SKM-1 (cell line): ENCODE data around the gene DNTTIP2.
"Not testable (repeated sequence)": the region's sequence is repeated elsewhere in the genome, so short reads cannot be mapped to it uniquely, and the experiment has no call there.

ENCODE experiments used
- DNase-seq: peaks from one replicate; lab custom pipeline; 2025; ENCODE audit not compliant: unreplicated experiment; lab: John Stamatoyannopoulos, UW

Gene DNTTIP2

GRCh38 chr1:93878889-93879586 is at the start of gene DNTTIP2:
TSS of gene DNTTIP2 (minus strand) at chr1:93879206. CDS start at chr1:93879148, 58 bp downstream.
- peak; percentile 77 for DNase-seq

- no peak for DNase-seq
Observed at GRCh38 chr1:93925206-93925605, 46.2 kb upstream of the DNTTIP2 start.

- DNase-seq: no peak
Observed at GRCh38 chr1:93919780-93920179, 40.8 kb upstream of the DNTTIP2 start.

- DNase-seq: no peak
Observed at GRCh38 chr1:93917302-93917701, 38.3 kb upstream of the DNTTIP2 start.

- DNase-seq: not testable (repeated sequence)
Observed at GRCh38 chr1:93910880-93911279, 31.9 kb upstream of the DNTTIP2 start.

GRCh38 chr1:93910305-93910704 is 31.3 kb upstream of the DNTTIP2 start:
- no peak for DNase-seq

GRCh38 chr1:93909146-93910050 is 30.4 kb upstream of the DNTTIP2 start, which contains the start of gene GCLM:
TSS of gene GCLM (minus strand) at chr1:93909430. CDS start at chr1:93909163, 267 bp downstream.
- DNase-seq: peak; percentile 85

- DNase-seq: no peak
Observed at GRCh38 chr1:93908394-93909145, 29.6 kb upstream of the DNTTIP2 start.

GRCh38 chr1:93907718-93908117 is 28.7 kb upstream of the DNTTIP2 start:
- no peak for DNase-seq

GRCh38 chr1:93906480-93906879 is 27.5 kb upstream of the DNTTIP2 start:
- DNase-seq: no peak

GRCh38 chr1:93905734-93906133 is 26.7 kb upstream of the DNTTIP2 start:
- no peak for DNase-seq

- no peak for DNase-seq
Observed at GRCh38 chr1:93905051-93905450, 26.0 kb upstream of the DNTTIP2 start.

GRCh38 chr1:93904228-93904627 is 25.2 kb upstream of the DNTTIP2 start:
- DNase-seq: peak; percentile 78

- no peak for DNase-seq
Observed at GRCh38 chr1:93900723-93901504, 21.9 kb upstream of the DNTTIP2 start.

GRCh38 chr1:93899543-93900207 is 20.7 kb upstream of the DNTTIP2 start:
- no peak for DNase-seq

- DNase-seq: no peak
Observed at GRCh38 chr1:93888900-93889299, 9.9 kb upstream of the DNTTIP2 start.

- DNase-seq: no peak
Observed at GRCh38 chr1:93882269-93882668, 3.3 kb upstream of the DNTTIP2 start.

GRCh38 chr1:93880731-93881130 is 1.7 kb upstream of the DNTTIP2 start:
- DNase-seq: no peak

- DNase-seq: no peak
Observed at GRCh38 chr1:93878501-93878888, 511 bp downstream of the DNTTIP2 start.

- DNase-seq: no peak
Observed at GRCh38 chr1:93877529-93877928, 1.5 kb downstream of the DNTTIP2 start.
